ENCODE measurements around the gene GAB1. TPM values are rescaled to one million over a fixed set of nuclear protein-coding genes. Genes with fewer than 3 reads are reported as not detected.

The GAB1 gene
- total and polyA plus RNA-seq, 7 donors, result 1.0 to 20.3 (median 10.1) TPM

DNA sequence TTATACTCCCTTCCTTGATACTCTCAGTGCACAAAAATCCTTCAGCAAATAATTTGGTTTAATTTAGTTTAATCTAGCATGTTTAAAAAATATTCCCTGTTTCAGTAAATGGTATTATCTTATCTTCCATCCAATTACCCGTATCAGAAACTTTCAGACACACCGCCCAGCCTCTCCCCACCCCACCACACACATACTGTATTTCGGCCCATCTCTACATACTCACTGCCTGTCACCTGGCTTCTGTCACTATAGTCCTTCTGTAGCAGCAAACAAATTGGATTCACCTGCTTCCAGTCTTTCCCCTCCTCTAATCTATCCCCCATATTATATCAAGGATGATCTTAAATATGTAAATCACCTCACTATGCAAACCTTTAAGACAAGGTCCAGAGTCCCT is 24.8 kb upstream of the GAB1 start:
- Histone ChIP-seq H3K36me3 (ENCODE audit: insufficient read depth in 1 of 2, low read depth in 1 of 2) (no peaks in the 10 kb centered on the region), H3K4me1 (no peaks in the 10 kb centered on the region), H3K9me3 (no peaks in the 10 kb centered on the region), H3K27ac (no peak overlapping the region), H3K27me3 (ENCODE audit: insufficient read depth in 3 of 3, low read length in 2 of 3) (no peaks in the 10 kb centered on the region), H3K4me3 (no peak overlapping the region)
- TF ChIP-seq, protein P1, sequence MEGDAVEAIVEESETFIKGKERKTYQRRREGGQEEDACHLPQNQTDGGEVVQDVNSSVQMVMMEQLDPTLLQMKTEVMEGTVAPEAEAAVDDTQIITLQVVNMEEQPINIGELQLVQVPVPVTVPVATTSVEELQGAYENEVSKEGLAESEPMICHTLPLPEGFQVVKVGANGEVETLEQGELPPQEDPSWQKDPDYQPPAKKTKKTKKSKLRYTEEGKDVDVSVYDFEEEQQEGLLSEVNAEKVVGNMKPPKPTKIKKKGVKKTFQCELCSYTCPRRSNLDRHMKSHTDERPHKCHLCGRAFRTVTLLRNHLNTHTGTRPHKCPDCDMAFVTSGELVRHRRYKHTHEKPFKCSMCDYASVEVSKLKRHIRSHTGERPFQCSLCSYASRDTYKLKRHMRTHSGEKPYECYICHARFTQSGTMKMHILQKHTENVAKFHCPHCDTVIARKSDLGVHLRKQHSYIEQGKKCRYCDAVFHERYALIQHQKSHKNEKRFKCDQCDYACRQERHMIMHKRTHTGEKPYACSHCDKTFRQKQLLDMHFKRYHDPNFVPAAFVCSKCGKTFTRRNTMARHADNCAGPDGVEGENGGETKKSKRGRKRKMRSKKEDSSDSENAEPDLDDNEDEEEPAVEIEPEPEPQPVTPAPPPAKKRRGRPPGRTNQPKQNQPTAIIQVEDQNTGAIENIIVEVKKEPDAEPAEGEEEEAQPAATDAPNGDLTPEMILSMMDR (IDR thresholded peaks at IDR 0.05), result no peak
- 90 to 91% (median 90%) methylated on average over 3 of the region's 3 CpGs for WGBS, 3 donors
- DNase-seq, result no peak
- ATAC-seq, result no peak
- intact Hi-C loops (cut with DNase I), result no loop called here

DNA sequence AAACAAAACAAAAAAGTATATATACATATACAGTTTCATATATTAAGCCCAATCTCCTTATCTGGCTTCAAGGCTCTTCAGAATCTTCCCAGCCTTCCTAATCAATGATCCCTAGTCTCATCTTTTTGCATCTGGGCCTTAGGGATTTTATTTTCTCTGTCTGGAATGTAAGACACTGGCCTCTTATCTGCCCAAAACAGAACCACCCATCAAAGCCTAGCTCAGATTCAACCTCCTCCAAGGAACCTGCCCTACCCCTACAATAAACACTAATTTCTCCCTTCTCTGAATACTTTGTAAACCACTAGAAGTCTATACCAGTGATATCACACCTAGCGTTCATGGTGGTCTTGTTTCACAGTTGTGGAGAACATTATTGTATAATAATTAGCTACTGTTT is 23.2 kb upstream of the GAB1 start:
- intact Hi-C loops (cut with DNase I), result no loop called here
- DNase-seq (no peak), ATAC-seq (no peak)
- Histone ChIP-seq H3K36me3 (ENCODE audit: insufficient read depth in 1 of 2, low read depth in 1 of 2) (no peaks in the 10 kb centered on the region), H3K4me3 (no peak overlapping the region), H3K9me3 (no peaks in the 10 kb centered on the region), H3K4me1 (no peaks in the 10 kb centered on the region), H3K27ac (no peak overlapping the region), H3K27me3 (ENCODE audit: insufficient read depth in 3 of 3, low read length in 2 of 3) (no peaks in the 10 kb centered on the region)
- TF ChIP-seq, protein P1 (IDR thresholded peaks at IDR 0.05), result no peak
- WGBS, 3 donors, result 86 to 92% (median 87%) methylated on average over 1 of the region's 1 CpG

DNA sequence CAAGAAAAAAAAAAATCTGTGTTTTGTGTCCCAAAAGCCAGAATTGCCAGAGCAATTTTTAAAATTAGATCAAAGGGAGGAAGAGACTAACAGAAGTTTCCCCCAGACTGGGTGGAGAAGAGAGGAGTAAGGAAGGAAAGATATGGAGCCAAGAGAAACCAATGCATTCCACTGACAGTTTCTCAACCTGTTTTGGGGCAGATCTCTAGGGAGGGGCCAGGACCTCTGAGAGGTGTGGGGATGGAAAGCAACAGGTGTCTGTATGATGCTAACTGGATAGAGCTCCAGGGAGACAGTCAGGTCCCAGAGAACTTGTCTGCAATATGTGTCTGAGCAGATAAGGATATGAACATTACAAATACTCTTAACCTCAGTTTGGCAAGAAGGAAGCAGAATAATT is 22.7 kb upstream of the GAB1 start:
- DNase-seq (no peak), ATAC-seq (no peak)
- Histone ChIP-seq H3K4me1 (no peaks in the 10 kb centered on the region), H3K4me3 (no peak overlapping the region), H3K27ac (no peak overlapping the region), H3K9me3 (no peaks in the 10 kb centered on the region), H3K27me3 (ENCODE audit: insufficient read depth in 3 of 3, low read length in 2 of 3) (no peaks in the 10 kb centered on the region), H3K36me3 (ENCODE audit: insufficient read depth in 1 of 2, low read depth in 1 of 2) (no peaks in the 10 kb centered on the region)
- intact Hi-C loops (cut with DNase I), result no loop called here
- TF ChIP-seq, protein P1 (IDR thresholded peaks at IDR 0.05), result no peak

DNA sequence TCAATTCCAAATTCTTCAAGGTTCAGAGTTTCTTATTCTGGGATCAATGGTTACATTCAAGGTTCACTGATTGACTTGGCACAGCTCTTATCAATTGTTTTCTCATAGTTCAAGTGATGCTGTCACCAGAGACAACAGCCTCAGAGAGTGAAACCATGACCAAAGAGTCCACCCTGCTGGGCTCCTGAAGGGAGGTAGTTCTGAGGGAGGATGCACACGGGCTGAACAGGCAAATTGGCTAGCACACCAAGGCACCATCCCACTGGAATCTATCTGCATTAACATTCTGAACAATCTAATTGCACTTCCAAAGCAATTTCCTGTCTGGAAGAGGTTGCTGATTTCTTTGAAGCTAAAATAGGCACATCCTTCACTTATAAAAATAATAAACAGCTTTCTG is 16.6 kb upstream of the GAB1 start:
- H3K4me3 ChIP-seq, result no peak overlapping the region
- no peaks in the 10 kb centered on the region for H3K9me3 ChIP-seq
- no peak for DNase-seq
- intact Hi-C loops (cut with DNase I), result no loop called here
- 9 to 25% (median 23%) methylated on average over 1 of the region's 1 CpG for WGBS, 3 donors
- H3K36me3 ChIP-seq (ENCODE audit: insufficient read depth in 1 of 2, low read depth in 1 of 2), result no peaks in the 10 kb centered on the region
- TF ChIP-seq, protein P1 (IDR thresholded peaks at IDR 0.05), result no peak
- H3K4me1 ChIP-seq, result no peaks in the 10 kb centered on the region
- no peak for ATAC-seq
- no peaks in the 10 kb centered on the region for H3K27me3 ChIP-seq (ENCODE audit: insufficient read depth in 3 of 3, low read length in 2 of 3)
- no peak overlapping the region for H3K27ac ChIP-seq

DNA sequence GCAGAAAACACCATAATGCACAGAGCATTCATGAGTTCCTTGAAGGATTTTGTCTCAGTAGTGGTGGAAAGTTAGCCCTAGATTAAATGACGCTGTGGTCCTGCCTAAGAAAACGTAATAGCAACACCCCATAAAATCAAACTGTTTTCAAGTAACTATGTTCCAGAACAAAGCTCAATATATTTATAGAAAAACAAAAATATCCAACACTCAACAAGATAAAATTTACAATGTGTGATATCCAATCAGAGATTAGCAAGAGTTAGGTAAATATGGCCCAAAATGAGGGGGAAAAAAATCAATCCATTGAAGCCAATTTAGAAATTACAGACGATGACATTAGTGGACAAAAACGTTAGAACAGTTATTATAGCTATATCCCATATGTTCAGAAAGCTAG is 9.9 kb upstream of the GAB1 start:
- H3K27me3 ChIP-seq (ENCODE audit: insufficient read depth in 3 of 3, low read length in 2 of 3), result no peaks in the 10 kb centered on the region
- WGBS, 3 donors, result 82 to 88% (median 84%) methylated on average over 4 of the region's 4 CpGs
- H3K36me3 ChIP-seq (ENCODE audit: insufficient read depth in 1 of 2, low read depth in 1 of 2), result no peaks in the 10 kb centered on the region
- ATAC-seq, result no peak
- H3K9me3 ChIP-seq, result no peaks in the 10 kb centered on the region
- TF ChIP-seq, protein P1 (IDR thresholded peaks at IDR 0.05), result no peak
- intact Hi-C loops (cut with DNase I), result no loop called here
- H3K4me3 ChIP-seq, result no peak overlapping the region
- H3K27ac ChIP-seq, result no peak overlapping the region
- DNase-seq, result no peak
- no peaks in the 10 kb centered on the region for H3K4me1 ChIP-seq

Data from psoas muscle (tissue), 8 donors.